Activated CD4-positive, alpha-beta T cell treated with anti-CD3 and anti-CD28 coated beads, Interleukin-2, amount 10 ng/mL, durations not matched to agents 24 days and 14 days (primary cell): ENCODE results near the gene NYAP2. TPM values are rescaled to one million over a fixed set of nuclear protein-coding genes. Genes with fewer than 3 reads are reported as not detected.
A peak's percentile ranks its signal among the peaks of the same experiment; 100 is the strongest.

Experiments
- DNase-seq: peaks from one replicate; pipeline ENCODE4 v3.0.0; 2022
- H3K27ac Mint-ChIP-seq: one replicate; pipeline ENCODE4 v1.8.0; 2022; ENCODE audit warnings: mild to moderate bottlenecking, mixed read lengths
- H3K27me3 Mint-ChIP-seq: one replicate; pipeline ENCODE4 v1.8.0; 2022; ENCODE audit warnings: mixed read lengths
- H3K36me3 Mint-ChIP-seq: one replicate; pipeline ENCODE4 v1.8.0; 2022; ENCODE audit warnings: low read depth, mild to moderate bottlenecking, mixed read lengths
- H3K4me1 Mint-ChIP-seq: one replicate; pipeline ENCODE4 v1.8.0; 2021; ENCODE audit warnings: mixed read lengths
- H3K4me3 Mint-ChIP-seq: one replicate; pipeline ENCODE4 v1.8.0; 2022; ENCODE audit warnings: mild to moderate bottlenecking, moderate library complexity, mixed read lengths
- H3K9me3 Mint-ChIP-seq: one replicate; pipeline ENCODE4 v1.8.0; 2021; ENCODE audit warnings: mixed read lengths
- intact Hi-C: fragments of 100-400 bp; cut with micrococcal nuclease; formaldehyde crosslinking; loops from one replicate; pipeline ENCODE4 v1.15.1; 2023
- total RNA-seq: library from RNA; stranded (reverse); gene quantifications from 2 replicates; pipeline ENCODE4 v1.2.3, GENCODE V29; 2022

Gene NYAP2
- total RNA-seq, 1 donor from 2014 or later: not detected

GRCh38 chr2:225452677-225453076, 53.2 kb downstream of the NYAP2 start:
- H3K4me3 Mint-ChIP-seq: no peak overlapping the region
- no peaks in the 10 kb centered on the region for H3K36me3 Mint-ChIP-seq
- no peak overlapping the region for H3K27ac Mint-ChIP-seq
- H3K4me1 Mint-ChIP-seq: no peaks in the 10 kb centered on the region
- DNase-seq: no peak
- intact Hi-C loops: no loop called here
- no peaks in the 10 kb centered on the region for H3K9me3 Mint-ChIP-seq
- H3K27me3 Mint-ChIP-seq: peaks cover 5% of the 10 kb centered on the region

- Mint-ChIP-seq H3K36me3 (no peaks in the 10 kb centered on the region), H3K27ac (no peak overlapping the region), H3K9me3 (no peaks in the 10 kb centered on the region), H3K4me1 (no peaks in the 10 kb centered on the region), H3K27me3 (peaks cover 5% of the 10 kb centered on the region), H3K4me3 (no peak overlapping the region)
- intact Hi-C loops: no loop called here
- DNase-seq: no peak
These were observed 54.9 kb downstream of the NYAP2 start for GRCh38 chr2:225454412-225454811.

GRCh38 chr2:225456619-225457260, 57.2 kb downstream of the NYAP2 start:
- Mint-ChIP-seq H3K27ac (no peak overlapping the region), H3K4me1 (no peaks in the 10 kb centered on the region), H3K27me3 (peaks cover 9% of the 10 kb centered on the region), H3K36me3 (no peaks in the 10 kb centered on the region), H3K4me3 (no peak overlapping the region), H3K9me3 (no peaks in the 10 kb centered on the region)
- intact Hi-C loops: no loop called here
- no peak for DNase-seq

DNA sequence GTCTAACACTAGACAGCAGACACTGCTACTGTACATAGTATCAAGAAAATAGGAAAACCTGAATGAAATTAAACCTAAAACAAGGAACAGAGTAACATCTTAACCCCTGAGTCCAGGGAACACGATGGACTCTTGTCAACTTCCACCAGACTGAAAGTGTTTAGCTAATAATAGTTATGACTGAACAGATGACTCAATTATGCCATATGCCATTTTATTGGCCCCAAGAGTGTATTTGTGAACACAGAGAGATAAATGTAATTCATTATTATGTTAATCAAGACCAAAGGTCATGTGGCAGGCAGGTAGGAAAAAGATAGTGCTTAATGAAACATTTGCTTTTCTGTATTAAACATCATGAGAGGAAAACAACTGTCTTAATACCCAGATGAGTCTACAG, 58.0 kb downstream of the NYAP2 start:
- Mint-ChIP-seq H3K27ac (no peak overlapping the region), H3K27me3 (peaks cover 7% of the 10 kb centered on the region), H3K4me3 (no peak overlapping the region), H3K36me3 (no peaks in the 10 kb centered on the region), H3K4me1 (no peaks in the 10 kb centered on the region), H3K9me3 (no peaks in the 10 kb centered on the region)
- DNase-seq: no peak
- intact Hi-C loops: no loop called here

- no peaks in the 10 kb centered on the region for H3K36me3 Mint-ChIP-seq
- no peak overlapping the region for H3K4me3 Mint-ChIP-seq
- H3K9me3 Mint-ChIP-seq: no peaks in the 10 kb centered on the region
- peaks cover 7% of the 10 kb centered on the region for H3K27me3 Mint-ChIP-seq
- intact Hi-C loops: no loop called here
- no peaks in the 10 kb centered on the region for H3K4me1 Mint-ChIP-seq
- H3K27ac Mint-ChIP-seq: no peak overlapping the region
- DNase-seq: no peak
These were observed 59.1 kb downstream of the NYAP2 start for GRCh38 chr2:225458431-225459117.

DNA sequence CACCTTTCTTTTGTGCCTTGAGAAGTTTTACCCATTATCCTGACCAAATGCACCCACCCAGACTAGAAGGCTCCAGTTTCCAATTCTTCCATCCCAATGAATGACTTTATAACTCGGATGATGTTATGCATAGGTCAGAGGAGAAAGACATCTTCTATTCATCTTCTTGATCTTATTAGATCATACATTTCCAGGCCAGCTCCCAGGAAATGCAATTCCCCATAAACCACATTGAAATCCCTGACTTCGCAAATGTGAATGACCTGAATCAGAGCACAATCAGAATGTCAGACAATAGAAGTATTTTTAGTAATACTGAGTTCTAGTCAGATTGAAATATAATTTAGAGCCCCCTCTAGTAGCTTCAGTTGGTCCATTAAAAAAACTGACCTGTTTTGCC, 62.9 kb downstream of the NYAP2 start:
- no peak overlapping the region for H3K27ac Mint-ChIP-seq
- H3K9me3 Mint-ChIP-seq: no peaks in the 10 kb centered on the region
- DNase-seq: no peak
- H3K27me3 Mint-ChIP-seq: peaks cover 7% of the 10 kb centered on the region
- H3K4me3 Mint-ChIP-seq: no peak overlapping the region
- peaks cover 14% of the 10 kb centered on the region for H3K4me1 Mint-ChIP-seq
- intact Hi-C loops: no loop called here
- no peaks in the 10 kb centered on the region for H3K36me3 Mint-ChIP-seq

DNA sequence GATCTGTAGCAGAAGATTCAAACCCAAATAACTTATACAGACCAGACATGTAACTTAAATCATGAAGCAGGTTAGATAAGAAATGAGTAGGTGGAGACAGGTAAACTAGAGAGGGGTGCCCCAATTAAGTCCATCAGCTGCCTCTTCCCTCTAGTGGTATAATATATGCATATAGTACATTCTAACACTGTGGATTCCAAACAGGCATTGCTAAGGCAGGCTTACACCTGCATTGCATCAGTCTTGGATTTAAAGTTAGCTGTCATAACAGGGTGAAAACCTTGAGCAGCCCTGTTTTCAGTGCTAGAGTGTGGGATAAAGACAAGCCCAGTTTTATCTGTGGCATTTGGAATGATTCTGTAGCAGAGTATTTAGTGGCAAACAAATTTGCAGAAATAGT, 63.4 kb downstream of the NYAP2 start:
- DNase-seq: no peak
- Mint-ChIP-seq H3K4me1 (peaks cover 14% of the 10 kb centered on the region), H3K27me3 (peaks cover 7% of the 10 kb centered on the region), H3K4me3 (no peak overlapping the region), H3K27ac (no peak overlapping the region), H3K9me3 (no peaks in the 10 kb centered on the region), H3K36me3 (no peaks in the 10 kb centered on the region)
- intact Hi-C loops: no loop called here

DNA sequence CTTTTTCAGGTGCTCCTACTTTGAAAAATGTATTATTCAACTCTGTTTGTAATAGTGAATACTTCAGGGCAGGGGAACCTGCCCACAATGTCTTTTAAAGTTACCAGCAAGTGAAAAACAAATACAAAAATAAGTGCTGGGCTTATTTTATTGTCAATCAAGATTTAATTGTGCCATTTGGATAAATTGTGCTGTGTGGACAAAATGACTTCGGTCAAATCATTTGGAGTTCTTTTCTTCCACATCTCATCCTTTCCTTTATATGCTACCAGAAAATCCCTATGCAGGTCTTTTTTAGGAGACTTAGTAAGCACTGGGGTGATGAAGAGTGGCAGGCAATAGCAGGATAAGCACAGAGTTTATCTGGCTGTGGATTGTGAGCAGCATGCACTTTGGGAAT, 63.9 kb downstream of the NYAP2 start:
- Mint-ChIP-seq H3K4me3 (no peak overlapping the region), H3K36me3 (no peaks in the 10 kb centered on the region), H3K27me3 (peaks cover 7% of the 10 kb centered on the region), H3K27ac (no peak overlapping the region), H3K9me3 (no peaks in the 10 kb centered on the region), H3K4me1 (peaks cover 14% of the 10 kb centered on the region)
- DNase-seq: no peak
- intact Hi-C loops: no loop called here

GRCh38 chr2:225464346-225465025, 65.0 kb downstream of the NYAP2 start:
- no peaks in the 10 kb centered on the region for H3K36me3 Mint-ChIP-seq
- peak overlapping the region; percentile 78 for H3K4me3 Mint-ChIP-seq
- peak overlapping the region; percentile 12 for H3K27ac Mint-ChIP-seq
- DNase-seq: peak; percentile 67
- H3K27me3 Mint-ChIP-seq: peaks cover 4% of the 10 kb centered on the region
- intact Hi-C loops: no loop called here
- peaks cover 14% of the 10 kb centered on the region for H3K4me1 Mint-ChIP-seq
- no peaks in the 10 kb centered on the region for H3K9me3 Mint-ChIP-seq

- Mint-ChIP-seq H3K4me1 (peaks cover 14% of the 10 kb centered on the region), H3K36me3 (no peaks in the 10 kb centered on the region), H3K4me3 (no peak overlapping the region), H3K9me3 (no peaks in the 10 kb centered on the region), H3K27ac (no peak overlapping the region), H3K27me3 (no peaks in the 10 kb centered on the region)
- intact Hi-C loops: no loop called here
- DNase-seq: no peak
These were observed 66.3 kb downstream of the NYAP2 start for GRCh38 chr2:225465827-225466226.

DNA sequence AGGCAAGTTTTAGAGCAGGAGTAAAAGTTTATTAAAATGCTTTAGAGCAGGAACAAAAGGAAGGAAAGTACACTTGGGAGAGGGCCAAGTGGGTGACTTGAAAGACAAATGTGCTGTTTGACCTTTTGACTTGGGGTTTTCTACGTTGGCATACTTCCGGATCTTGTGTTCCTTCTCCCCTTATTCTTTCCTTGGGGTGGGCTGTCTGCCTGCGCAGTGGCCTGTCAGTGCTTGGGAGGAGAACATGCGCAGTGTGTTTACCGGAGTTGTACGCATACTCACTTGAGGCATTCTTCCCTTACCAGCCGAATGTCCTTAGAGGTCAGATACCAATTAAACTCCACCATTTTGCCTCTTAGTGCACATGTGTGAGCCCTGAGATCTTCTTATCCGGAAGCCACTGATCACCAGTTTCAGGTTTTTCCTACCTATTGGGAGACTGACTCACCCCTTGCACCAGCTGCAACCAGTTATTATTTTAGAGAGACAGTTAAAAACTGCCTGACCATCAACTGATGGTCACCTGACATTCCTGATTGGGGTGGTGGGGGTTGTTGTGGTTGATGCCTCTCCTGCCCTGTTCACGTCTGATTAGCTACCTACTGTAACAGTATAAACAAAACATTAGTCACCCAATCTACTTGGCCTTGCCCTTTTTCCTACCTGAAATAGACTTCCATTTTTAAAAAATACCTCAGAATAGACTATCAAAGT, 67.5 kb downstream of the NYAP2 start:
- Mint-ChIP-seq H3K27me3 (no peaks in the 10 kb centered on the region), H3K9me3 (no peaks in the 10 kb centered on the region), H3K4me3 (no peak overlapping the region), H3K4me1 (peaks cover 14% of the 10 kb centered on the region), H3K36me3 (no peaks in the 10 kb centered on the region), H3K27ac (no peak overlapping the region)
- intact Hi-C loops: no loop called here
- no peak for DNase-seq

- DNase-seq: no peak
- H3K36me3 Mint-ChIP-seq: no peaks in the 10 kb centered on the region
- intact Hi-C loops: no loop called here
- no peaks in the 10 kb centered on the region for H3K27me3 Mint-ChIP-seq
- no peak overlapping the region for H3K27ac Mint-ChIP-seq
- H3K4me1 Mint-ChIP-seq: peaks cover 14% of the 10 kb centered on the region
- H3K9me3 Mint-ChIP-seq: no peaks in the 10 kb centered on the region
- H3K4me3 Mint-ChIP-seq: no peak overlapping the region
These were observed 68.6 kb downstream of the NYAP2 start for GRCh38 chr2:225468131-225468530.

- H3K27ac Mint-ChIP-seq: no peak overlapping the region
- H3K4me1 Mint-ChIP-seq: no peaks in the 10 kb centered on the region
- peaks cover 5% of the 10 kb centered on the region for H3K27me3 Mint-ChIP-seq
- H3K36me3 Mint-ChIP-seq: no peaks in the 10 kb centered on the region
- no peak overlapping the region for H3K4me3 Mint-ChIP-seq
- intact Hi-C loops: no loop called here
- H3K9me3 Mint-ChIP-seq: no peaks in the 10 kb centered on the region
- no peak for DNase-seq
These were observed 71.5 kb downstream of the NYAP2 start for GRCh38 chr2:225471039-225471438.

DNA sequence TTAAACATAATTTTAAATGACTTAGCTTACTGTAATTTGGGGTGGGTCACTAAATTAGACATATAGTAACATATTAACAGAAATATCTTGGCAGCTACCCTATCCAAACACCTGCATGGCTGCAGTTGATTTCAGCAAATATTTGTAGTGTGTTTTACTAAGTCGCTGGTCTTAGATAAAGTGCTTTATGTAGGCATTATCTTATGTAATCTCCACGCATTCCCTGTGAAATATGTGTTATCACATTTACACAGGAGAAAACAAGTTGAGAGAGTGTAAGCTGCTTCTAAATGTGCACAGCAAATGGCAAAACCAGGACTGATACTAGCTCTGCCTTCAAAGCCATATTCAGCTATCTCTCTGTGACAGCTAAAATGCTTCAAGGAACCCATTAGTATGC, 72.0 kb downstream of the NYAP2 start:
- no peak overlapping the region for H3K27ac Mint-ChIP-seq

More for the DNA sequence above, 72.0 kb downstream of the NYAP2 start:
- intact Hi-C loops: no loop called here
- Mint-ChIP-seq H3K4me3 (no peak overlapping the region), H3K27me3 (peaks cover 5% of the 10 kb centered on the region), H3K4me1 (no peaks in the 10 kb centered on the region), H3K36me3 (no peaks in the 10 kb centered on the region), H3K9me3 (no peaks in the 10 kb centered on the region)
- DNase-seq: no peak
